HG02938 (cell line): Measurements from ENCODE around the gene TECPR2.

Source experiments
- ATAC-seq: cut with Tn5 transposase; IDR thresholded peaks from one replicate; pipeline ENCODE4 v1.9.1; 2021; ENCODE audit warnings: mild to moderate bottlenecking, moderate library complexity; ENCODE audit not compliant: unreplicated experiment

TECPR2 gene

GRCh38 chr14:102371361-102371760, 8.6 kb downstream of the TECPR2 start:
- no peak for ATAC-seq

- no peak for ATAC-seq
These were observed 10.4 kb downstream of the TECPR2 start for GRCh38 chr14:102373110-102373509.

- no peak for ATAC-seq
These were observed 11.5 kb downstream of the TECPR2 start for GRCh38 chr14:102374264-102374663.

- ATAC-seq: no peak
These were observed 12.4 kb downstream of the TECPR2 start for GRCh38 chr14:102375119-102375518.

- no peak for ATAC-seq
These were observed 15.0 kb downstream of the TECPR2 start for GRCh38 chr14:102377696-102378095.

GRCh38 chr14:102378830-102379229, 16.1 kb downstream of the TECPR2 start:
- ATAC-seq: no peak

GRCh38 chr14:102387086-102387485, 24.3 kb downstream of the TECPR2 start:
- no peak for ATAC-seq

GRCh38 chr14:102389246-102389645, 26.5 kb downstream of the TECPR2 start:
- no peak for ATAC-seq

GRCh38 chr14:102390064-102390855, 27.5 kb downstream of the TECPR2 start:
- ATAC-seq: no peak

GRCh38 chr14:102392506-102392905, 29.8 kb downstream of the TECPR2 start:
- ATAC-seq: no peak

- no peak for ATAC-seq
These were observed 32.1 kb downstream of the TECPR2 start for GRCh38 chr14:102394717-102395375.

GRCh38 chr14:102396521-102396920, 33.8 kb downstream of the TECPR2 start:
- no peak for ATAC-seq

GRCh38 chr14:102403028-102403427, 40.3 kb downstream of the TECPR2 start:
- ATAC-seq: no peak

GRCh38 chr14:102407258-102407657, 44.5 kb downstream of the TECPR2 start:
- ATAC-seq: no peak

- no peak for ATAC-seq
These were observed 46.0 kb downstream of the TECPR2 start for GRCh38 chr14:102408724-102409123.

- ATAC-seq: no peak
These were observed 52.9 kb downstream of the TECPR2 start for GRCh38 chr14:102415671-102416070.

- no peak for ATAC-seq
These were observed 54.3 kb downstream of the TECPR2 start for GRCh38 chr14:102417001-102417431.

- no peak for ATAC-seq
These were observed 54.9 kb downstream of the TECPR2 start for GRCh38 chr14:102417646-102418045.

- ATAC-seq: no peak
These were observed 55.6 kb downstream of the TECPR2 start for GRCh38 chr14:102418169-102418852.

GRCh38 chr14:102418853-102419240, 56.1 kb downstream of the TECPR2 start:
- ATAC-seq: no peak

GRCh38 chr14:102419276-102419675, 56.5 kb downstream of the TECPR2 start:
- no peak for ATAC-seq

- no peak for ATAC-seq
These were observed 57.0 kb downstream of the TECPR2 start for GRCh38 chr14:102419716-102420115.
